HL-60 (cell line): ENCODE measurements around the gene SFMBT2.

Experiments used
- CTCF ChIP-seq: IDR thresholded peaks from one replicate; pipeline ENCODE4 v1.5.1; 2011; ENCODE audit warnings: low read length, control low read depth, inconsistent platforms; ENCODE audit not compliant: insufficient read depth
- REST ChIP-seq: IDR thresholded peaks from 2 replicates; pipeline ENCODE4 v1.6.1; 2012; ENCODE audit warnings: low read depth; ENCODE audit not compliant: insufficient replicate concordance

GRCh38 chr10:7146189-7146588 is 264.6 kb downstream of the SFMBT2 start:
- no peak for TF ChIP-seq CTCF
- TF ChIP-seq REST = no peak
